HG02798 (cell line): ENCODE results near the gene LTBR.
A peak's percentile ranks its signal among the peaks of the same experiment; 100 is the strongest.

Source experiments
- ATAC-seq: cut with Tn5 transposase; IDR thresholded peaks from one replicate; pipeline ENCODE4 v1.9.1; 2021; ENCODE audit warnings: mild to moderate bottlenecking; ENCODE audit not compliant: unreplicated experiment, poor library complexity

The LTBR gene

GRCh38 chr12:6346235-6346832, 37.6 kb upstream of the LTBR start:
- ATAC-seq = no peak

- ATAC-seq = no peak
Measured at GRCh38 chr12:6346942-6347341, 37.0 kb upstream of the LTBR start.

- ATAC-seq = no peak
Measured at GRCh38 chr12:6347367-6348338, 36.3 kb upstream of the LTBR start.

- no peak for ATAC-seq
Measured at GRCh38 chr12:6351622-6352021, 32.3 kb upstream of the LTBR start.

- ATAC-seq = no peak
Measured at GRCh38 chr12:6352193-6353173, 31.5 kb upstream of the LTBR start.

- no peak for ATAC-seq
Measured at GRCh38 chr12:6354495-6355393, 29.2 kb upstream of the LTBR start.

- no peak for ATAC-seq
Measured at GRCh38 chr12:6355491-6356373, 28.2 kb upstream of the LTBR start.

- ATAC-seq = no peak
Measured at GRCh38 chr12:6356374-6356820, 27.6 kb upstream of the LTBR start.

GRCh38 chr12:6358881-6359280, 25.1 kb upstream of the LTBR start:
- ATAC-seq = no peak

GRCh38 chr12:6360080-6360571, 23.8 kb upstream of the LTBR start:
- no peak for ATAC-seq

GRCh38 chr12:6360578-6361490, 23.1 kb upstream of the LTBR start:
- no peak for ATAC-seq

GRCh38 chr12:6361834-6362233, 22.1 kb upstream of the LTBR start:
- ATAC-seq = no peak

- ATAC-seq = no peak
Measured at GRCh38 chr12:6362403-6362802, 21.6 kb upstream of the LTBR start.

GRCh38 chr12:6363010-6363329, 21.0 kb upstream of the LTBR start:
- no peak for ATAC-seq

GRCh38 chr12:6363330-6364043, 20.5 kb upstream of the LTBR start:
- peak; percentile 64 for ATAC-seq

- ATAC-seq = no peak
Measured at GRCh38 chr12:6364044-6364374, 20.0 kb upstream of the LTBR start.
